ENCODE data around the gene CGNL1. TPM values are rescaled to one million over a fixed set of nuclear protein-coding genes. Genes with fewer than 3 reads are reported as not detected.
A peak's percentile ranks its signal among the peaks of the same experiment; 100 is the strongest.

CGNL1 gene
- polyA plus RNA-seq, 1 of the 3 experiments (the other 2 are of a cell fraction), result 0.23 TPM

- ChIA-PET POLR2A (interaction anchor here (1.4 to 1.7 kb wide), 2 partner anchors 182 to 187 kb away, joined by 5 read pairs; no protein-coding TSS in a partner anchor), CTCF (interaction anchor here (0.5 to 14.5 kb wide), 44 partner anchors 8 to 1036 kb away, joined by 3 to 447 read pairs (median 4); no protein-coding TSS in a partner anchor)
- Histone ChIP-seq H3K9ac (no peak overlapping the region), H4K20me1 (ENCODE audit: insufficient read depth) (no peaks in the 10 kb centered on the region), H3K4me3 (ENCODE audit: low read depth in 2 of 2, low read length in 1 of 2) (no peak overlapping the region), H3K9me2 (no peaks in the 10 kb centered on the region), H3K4me1 (ENCODE audit: control insufficient read depth in 1 of 2, insufficient read depth in 2 of 2, low read depth in 1 of 2, low read length in 1 of 2) (peaks cover 0 to 10% of the 10 kb centered on the region in 2 experiments; a peak in 1 of 4 replicates), H3K36me3 (replicated peaks in 1 of 2; ENCODE audit: control insufficient read depth in 1 of 2, insufficient read depth in 2 of 2, low read length in 1 of 2) (no peaks in the 10 kb centered on the region), H3K4me2 (no peak overlapping the region), H3F3A (replicated peaks; ENCODE audit: insufficient read depth) (no peaks in the 10 kb centered on the region), H2AFZ (ENCODE audit: low read depth) (no peak overlapping the region), H3K27me3 (ENCODE audit: insufficient read depth) (no peaks in the 10 kb centered on the region), H3K27ac (ENCODE audit: low read depth in 2 of 2, low read length in 1 of 2) (no peak overlapping the region), H3K9me3 (no peaks in the 10 kb centered on the region), H3K79me2 (ENCODE audit: insufficient read depth) (no peaks in the 10 kb centered on the region)
- TF ChIP-seq CTCF (IDR thresholded peaks at IDR 0.05) (peak; percentile 71), SMC3 (IDR thresholded peaks at IDR 0.05; ENCODE audit: low read depth, low read length) (peak; percentile 94), JUND (IDR thresholded peaks at IDR 0.05) (no peak), TEAD4 (IDR thresholded peaks at IDR 0.05; ENCODE audit: borderline replicate concordance, insufficient read depth) (no peak), USF2 (IDR thresholded peaks at IDR 0.05; ENCODE audit: borderline replicate concordance, low read depth, low read length) (no peak), RAD21 (IDR thresholded peaks at IDR 0.05; ENCODE audit: low read length) (peak; percentile 95)
- WGBS (ENCODE audit: low lambda C conversion rate), result 50% methylated on average over 9 of the region's 9 CpGs
- peak; percentile 51 for DNase-seq
Measured at GRCh38 chr15:57527382-57528091, 151.2 kb downstream of the CGNL1 start.

- Histone ChIP-seq H2AFZ (ENCODE audit: low read depth) (no peak overlapping the region), H3F3A (replicated peaks; ENCODE audit: insufficient read depth) (no peaks in the 10 kb centered on the region), H3K9ac (no peak overlapping the region), H3K4me1 (ENCODE audit: control insufficient read depth in 1 of 2, insufficient read depth in 2 of 2, low read depth in 1 of 2, low read length in 1 of 2) (peaks cover 0 to 6% of the 10 kb centered on the region in 2 experiments; a peak in 2 of 4 replicates), H3K4me2 (no peak overlapping the region), H3K9me2 (no peaks in the 10 kb centered on the region), H3K36me3 (replicated peaks in 1 of 2; ENCODE audit: control insufficient read depth in 1 of 2, insufficient read depth in 2 of 2, low read length in 1 of 2) (no peaks in the 10 kb centered on the region), H3K27ac (ENCODE audit: low read depth in 2 of 2, low read length in 1 of 2) (no peak overlapping the region), H3K9me3 (no peaks in the 10 kb centered on the region), H4K20me1 (ENCODE audit: insufficient read depth) (no peaks in the 10 kb centered on the region), H3K4me3 (ENCODE audit: low read depth in 2 of 2, low read length in 1 of 2) (no peak overlapping the region), H3K27me3 (ENCODE audit: insufficient read depth) (no peaks in the 10 kb centered on the region), H3K79me2 (ENCODE audit: insufficient read depth) (no peaks in the 10 kb centered on the region)
- 79% methylated on average over 1 of the region's 1 CpG for WGBS (ENCODE audit: low lambda C conversion rate)
- ChIA-PET CTCF (interaction anchor here (0.6 to 14.5 kb wide), 17 partner anchors 8 to 1038 kb away, joined by 3 to 447 read pairs (median 7); no protein-coding TSS in a partner anchor), POLR2A (no interaction called here)
- DNase-seq, result no peak
- TF ChIP-seq MAX (IDR thresholded peaks at IDR 0.05; ENCODE audit: low read depth), result no peak
- no peak for TF ChIP-seq GABPA (IDR thresholded peaks at IDR 0.05; ENCODE audit: low read depth)
- TF ChIP-seq JUND (IDR thresholded peaks at IDR 0.05), result no peak
- no peak for TF ChIP-seq GATA2 (CRISPR knock-in tag; IDR thresholded peaks at IDR 0.05)
- TF ChIP-seq SMC3 (IDR thresholded peaks at IDR 0.05; ENCODE audit: low read depth, low read length), result no peak
- no peak for TF ChIP-seq FOXM1 (IDR thresholded peaks at IDR 0.05; ENCODE audit: low read depth)
- no peak for TF ChIP-seq PBX3 (IDR thresholded peaks at IDR 0.05)
- no peak for TF ChIP-seq RCOR1 (IDR thresholded peaks at IDR 0.05; ENCODE audit: low read length)
- TF ChIP-seq RXRA (IDR thresholded peaks at IDR 0.05; ENCODE audit: borderline replicate concordance, low read depth), result no peak
Measured at GRCh38 chr15:57528940-57529565, 152.7 kb downstream of the CGNL1 start.
